ENCODE measurements around the gene BTRC. TPM values are rescaled to one million over a fixed set of nuclear protein-coding genes. Genes with fewer than 3 reads are reported as not detected.
"Not testable (repeated sequence)": the region's sequence is repeated elsewhere in the genome, so short reads cannot be mapped to it uniquely, and the experiment has no call there.

Gene BTRC
- total RNA-seq, 6 experiments from 2014 or later = 22.3 to 27.9 (median 24.5) TPM

DNA sequence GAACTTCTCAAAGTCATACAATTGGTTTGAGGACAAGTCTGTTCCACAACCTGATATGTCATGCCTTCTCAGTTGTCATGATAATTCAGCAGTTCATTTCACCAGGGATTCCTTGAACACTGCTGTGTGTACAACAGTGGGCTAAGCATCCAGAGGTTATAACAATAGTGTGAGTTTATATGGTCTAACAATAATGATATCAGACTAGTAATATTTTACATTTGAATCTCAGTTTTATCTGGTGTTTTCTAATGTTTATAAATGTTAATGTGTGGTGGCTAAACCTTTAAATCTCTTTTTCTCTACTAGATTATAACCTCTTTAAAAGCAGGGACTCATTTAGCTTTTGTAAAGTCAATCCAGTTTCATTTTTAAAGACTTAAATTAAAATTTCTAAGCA lies 48.7 kb downstream of the BTRC start:
- Mint-ChIP-seq H3K4me1 (ENCODE audit: low read depth) (peaks cover 21% of the 10 kb centered on the region), H3K9me3 (no peaks in the 10 kb centered on the region), H3K4me3 (no peak overlapping the region), H3K27me3 (ENCODE audit: insufficient read depth) (no peaks in the 10 kb centered on the region; the same call in 1 of the 2 replicates), H3K27ac (no peak overlapping the region), H3K36me3 (ENCODE audit: low read depth) (no peaks in the 10 kb centered on the region)
- no peak for DNase-seq
- no peak for TF ChIP-seq CTCF (IDR thresholded peaks at IDR 0.05)

GRCh38 chr10:101403161-101403560 lies 49.2 kb downstream of the BTRC start:
- TF ChIP-seq CTCF (IDR thresholded peaks at IDR 0.05) = no peak
- no peak overlapping the region for H3K4me3 Mint-ChIP-seq
- H3K36me3 Mint-ChIP-seq (ENCODE audit: low read depth) = no peaks in the 10 kb centered on the region
- no peak for DNase-seq
- H3K27ac Mint-ChIP-seq = no peak overlapping the region
- H3K27me3 Mint-ChIP-seq (ENCODE audit: insufficient read depth) = no peaks in the 10 kb centered on the region; the same call in 1 of the 2 replicates
- peaks cover 21% of the 10 kb centered on the region for H3K4me1 Mint-ChIP-seq (ENCODE audit: low read depth)
- H3K9me3 Mint-ChIP-seq = no peaks in the 10 kb centered on the region

DNA sequence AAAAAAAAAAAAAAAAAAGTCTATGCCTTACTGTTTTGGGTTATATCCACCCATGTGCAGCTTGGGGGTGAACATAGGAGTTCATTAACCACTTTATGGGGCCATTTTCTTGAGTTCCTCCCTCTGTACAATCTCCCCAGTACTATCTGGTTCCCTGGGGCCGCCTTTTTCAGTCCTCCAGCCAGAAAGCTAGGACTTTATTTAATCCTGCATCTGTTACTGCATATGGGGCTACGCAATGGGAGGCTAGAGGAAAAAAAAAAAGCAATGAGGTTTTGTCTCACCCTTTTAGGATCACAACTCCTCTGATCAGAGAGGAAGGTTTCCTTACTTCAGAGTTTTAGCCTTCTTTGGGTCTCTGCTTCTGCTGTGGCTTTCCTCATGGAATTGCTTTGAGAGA lies 51.0 kb downstream of the BTRC start:
- H3K27ac Mint-ChIP-seq = no peak overlapping the region
- H3K36me3 Mint-ChIP-seq (ENCODE audit: low read depth) = no peaks in the 10 kb centered on the region
- H3K4me1 Mint-ChIP-seq (ENCODE audit: low read depth) = peaks cover 10% of the 10 kb centered on the region; the same call in 1 of the 2 replicates
- H3K4me3 Mint-ChIP-seq = no peak overlapping the region
- no peak for DNase-seq
- H3K9me3 Mint-ChIP-seq = no peaks in the 10 kb centered on the region
- H3K27me3 Mint-ChIP-seq (ENCODE audit: insufficient read depth) = no peaks in the 10 kb centered on the region; the same call in 1 of the 2 replicates
- no peak for TF ChIP-seq CTCF (IDR thresholded peaks at IDR 0.05)

- no peaks in the 10 kb centered on the region; the same call in 1 of the 2 replicates for H3K27me3 Mint-ChIP-seq (ENCODE audit: insufficient read depth)
- peaks cover 3% of the 10 kb centered on the region; the same call in 1 of the 2 replicates for H3K9me3 Mint-ChIP-seq
- no peak for TF ChIP-seq CTCF (IDR thresholded peaks at IDR 0.05)
- no peak for DNase-seq
- H3K4me1 Mint-ChIP-seq (ENCODE audit: low read depth) = no peaks in the 10 kb centered on the region
- no peak overlapping the region for H3K27ac Mint-ChIP-seq
- H3K4me3 Mint-ChIP-seq = no peak overlapping the region
- peaks cover 14% of the 10 kb centered on the region for H3K36me3 Mint-ChIP-seq (ENCODE audit: low read depth)
Measured at GRCh38 chr10:101411598-101411997, 57.6 kb downstream of the BTRC start.

GRCh38 chr10:101414034-101414433 lies 60.1 kb downstream of the BTRC start:
- no peak for TF ChIP-seq CTCF (IDR thresholded peaks at IDR 0.05)
- no peaks in the 10 kb centered on the region; the same call in 1 of the 2 replicates for H3K27me3 Mint-ChIP-seq (ENCODE audit: insufficient read depth)
- H3K36me3 Mint-ChIP-seq (ENCODE audit: low read depth) = peaks cover 14% of the 10 kb centered on the region
- H3K4me1 Mint-ChIP-seq (ENCODE audit: low read depth) = no peaks in the 10 kb centered on the region
- peaks cover 3% of the 10 kb centered on the region; the same call in 1 of the 2 replicates for H3K9me3 Mint-ChIP-seq
- DNase-seq = no peak
- H3K27ac Mint-ChIP-seq = no peak overlapping the region
- no peak overlapping the region for H3K4me3 Mint-ChIP-seq

DNA sequence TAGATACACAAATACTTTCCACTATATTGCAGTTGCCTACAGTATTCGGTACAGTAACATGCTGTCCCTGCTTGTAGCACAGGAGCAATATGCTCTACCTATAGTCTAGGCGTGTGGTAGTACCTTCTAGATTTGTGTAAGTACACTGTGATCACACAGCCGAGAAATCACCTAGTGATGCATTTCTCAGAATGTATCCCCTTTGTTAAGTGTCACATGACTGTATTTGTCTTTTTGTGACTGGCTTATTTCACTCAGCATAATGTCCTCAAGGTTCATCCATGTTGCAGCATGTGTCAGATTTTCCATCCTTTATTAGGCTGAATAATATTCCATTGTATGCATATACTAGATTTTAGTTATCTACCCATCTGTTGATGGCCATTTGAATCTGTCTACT lies 61.9 kb downstream of the BTRC start:
- H3K36me3 Mint-ChIP-seq (ENCODE audit: low read depth) = peaks cover 14% of the 10 kb centered on the region
- H3K9me3 Mint-ChIP-seq = peaks cover 3% of the 10 kb centered on the region; the same call in 1 of the 2 replicates
- H3K27ac Mint-ChIP-seq = no peak overlapping the region

DNA sequence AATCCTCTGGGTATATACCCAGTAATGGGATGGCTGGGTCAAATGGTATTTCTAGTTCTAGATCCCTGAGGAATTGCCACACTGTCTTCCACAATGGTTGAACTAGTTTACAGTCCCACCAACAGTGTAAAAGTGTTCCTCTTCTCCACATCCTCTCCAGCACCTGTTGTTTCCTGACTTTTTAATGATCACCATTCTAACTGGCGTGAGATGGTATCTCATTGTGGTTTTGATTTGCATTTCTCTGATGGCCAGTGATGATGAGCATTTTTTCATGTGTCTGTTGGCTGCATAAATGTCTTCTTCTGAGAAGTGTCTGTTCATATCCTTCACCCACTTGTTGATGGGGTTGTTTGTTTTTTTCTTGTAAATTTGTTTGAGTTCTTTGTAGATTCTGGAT lies 68.0 kb downstream of the BTRC start:
- H3K27ac Mint-ChIP-seq; H3K4me3 Mint-ChIP-seq; H3K4me1 Mint-ChIP-seq (ENCODE audit: low read depth): not testable (repeated sequence)

More for the DNA sequence above, 61.9 kb downstream of the BTRC start:
- DNase-seq = no peak
- Mint-ChIP-seq H3K27me3 (ENCODE audit: insufficient read depth) (no peaks in the 10 kb centered on the region), H3K4me1 (ENCODE audit: low read depth) (no peaks in the 10 kb centered on the region), H3K4me3 (no peak overlapping the region)
- no peak for TF ChIP-seq CTCF (IDR thresholded peaks at IDR 0.05)

More for the DNA sequence above, 68.0 kb downstream of the BTRC start:
- DNase-seq; H3K36me3 Mint-ChIP-seq (ENCODE audit: low read depth); H3K27me3 Mint-ChIP-seq (ENCODE audit: insufficient read depth); H3K9me3 Mint-ChIP-seq: not testable (repeated sequence)
